HG03175 (cell line): ENCODE results near the gene PSPC1.
"Not testable (repeated sequence)": the region's sequence is repeated elsewhere in the genome, so short reads cannot be mapped to it uniquely, and the experiment has no call there.

Experiments used
- ATAC-seq: cut with Tn5 transposase; IDR thresholded peaks from one replicate; pipeline ENCODE4 v1.9.1; 2021; ENCODE audit warnings: mild to moderate bottlenecking, moderate library complexity; ENCODE audit not compliant: unreplicated experiment

The PSPC1 gene

DNA sequence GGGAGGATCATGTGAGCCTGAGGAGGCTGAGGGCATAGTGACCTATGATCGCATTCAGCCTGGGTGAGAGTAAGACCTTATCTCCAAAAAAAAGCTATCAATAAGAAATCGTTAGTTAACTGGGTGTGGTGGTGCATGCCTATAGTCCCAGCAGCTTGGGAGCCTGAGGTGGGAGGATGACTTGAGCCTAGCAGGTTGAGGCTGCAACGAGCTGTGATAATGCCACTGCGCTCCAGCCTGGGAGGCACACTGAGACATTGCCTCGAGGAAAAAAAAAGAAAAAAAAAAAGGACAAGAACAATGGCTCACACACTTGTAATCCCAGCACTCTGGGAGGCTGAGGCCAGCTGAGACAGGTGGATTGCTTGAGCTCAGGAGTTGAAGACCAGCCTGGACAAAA lies 16.2 kb downstream of the PSPC1 start:
- ATAC-seq = no peak

DNA sequence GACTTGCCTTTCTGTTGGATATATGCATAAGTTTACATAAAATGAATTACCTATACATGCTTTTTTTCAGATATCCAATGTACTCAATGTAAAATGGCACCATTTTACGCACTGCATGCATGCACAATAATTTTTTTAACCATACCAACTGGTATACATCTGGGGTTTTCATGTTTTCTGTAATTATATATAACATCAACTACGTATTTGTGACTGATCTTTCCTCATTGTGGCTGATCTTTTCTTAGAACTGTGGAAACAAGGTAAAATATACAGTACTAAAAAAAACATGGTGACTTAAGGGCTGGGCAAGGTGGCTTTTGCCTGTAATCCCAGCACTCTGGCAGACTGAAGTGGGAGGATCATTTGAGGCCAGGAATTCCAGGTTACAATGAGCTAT lies 18.5 kb downstream of the PSPC1 start:
- no peak for ATAC-seq

DNA sequence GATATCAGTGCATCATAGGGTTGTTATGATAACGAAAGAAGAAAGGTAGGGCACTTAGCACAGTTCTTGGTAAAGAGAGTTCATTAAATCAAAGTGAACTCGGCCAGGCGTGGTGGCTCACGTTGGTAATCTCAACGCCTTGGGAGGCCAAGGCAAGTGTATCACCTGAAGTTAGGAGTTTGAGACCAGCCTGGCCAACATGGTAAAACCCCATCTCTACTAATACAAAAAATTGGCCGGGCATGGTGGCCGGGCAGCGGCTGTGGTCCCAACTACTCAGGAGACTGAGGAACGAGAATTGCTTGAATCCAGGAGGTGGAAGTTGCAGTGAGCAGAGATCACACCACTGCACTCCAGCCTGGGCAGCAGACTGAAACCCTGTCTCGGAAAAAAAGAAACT lies 19.1 kb downstream of the PSPC1 start:
- no peak for ATAC-seq

DNA sequence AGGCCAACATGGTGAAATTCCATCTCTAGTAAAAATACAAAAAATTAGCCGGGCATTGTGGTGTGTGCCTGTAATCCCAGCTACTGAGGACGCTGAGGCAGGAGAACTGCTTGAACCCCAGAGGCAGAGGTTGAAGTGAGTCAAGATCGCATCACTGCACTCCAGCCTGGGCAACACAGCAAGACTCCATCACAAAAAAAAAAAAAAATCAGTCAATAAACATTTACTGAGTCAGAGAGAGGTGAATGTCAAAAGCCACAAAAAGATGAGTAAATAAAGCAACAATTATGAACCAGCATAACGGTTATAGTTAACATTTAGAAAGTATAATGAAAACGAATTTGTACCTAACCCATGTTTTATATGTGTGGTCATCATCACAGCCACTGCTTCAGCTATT lies 23.1 kb downstream of the PSPC1 start:
- no peak for ATAC-seq

- no peak for ATAC-seq
Measured at GRCh38 chr13:19742643-19743042, 40.1 kb downstream of the PSPC1 start.

DNA sequence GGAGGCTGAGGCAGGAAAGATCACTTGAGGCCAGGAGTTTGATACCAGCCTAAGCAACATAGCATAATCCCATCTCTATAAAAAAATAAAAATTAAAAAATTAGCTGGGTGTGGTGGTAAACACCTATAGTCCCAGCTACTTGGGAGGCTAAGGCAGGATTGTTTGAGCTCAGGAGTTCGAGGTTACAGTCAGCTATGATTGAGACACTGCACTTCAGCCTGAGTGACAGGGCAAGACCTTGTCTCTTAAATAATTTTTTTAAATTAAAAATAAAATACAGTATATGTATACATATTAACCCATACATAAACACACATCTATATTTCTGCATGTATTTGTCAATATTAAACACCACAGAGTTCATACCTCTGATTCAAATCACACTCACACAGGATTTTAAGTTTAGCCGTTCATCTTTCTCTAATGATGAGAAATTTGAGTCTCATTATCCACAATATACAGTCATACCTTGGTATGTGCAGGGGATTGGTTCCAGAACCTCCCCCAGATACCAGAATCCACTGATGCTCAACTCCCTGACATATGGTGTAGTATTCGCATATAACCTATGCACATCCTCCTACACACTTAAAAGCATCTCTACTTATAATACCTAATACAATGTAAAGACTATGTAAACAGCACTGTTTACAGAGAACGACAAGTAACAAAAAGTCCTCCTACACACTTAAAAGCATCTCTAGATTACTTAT lies 44.7 kb downstream of the PSPC1 start:
- ATAC-seq = no peak

GRCh38 chr13:19726611-19727010 lies 56.1 kb downstream of the PSPC1 start:
- ATAC-seq = no peak

DNA sequence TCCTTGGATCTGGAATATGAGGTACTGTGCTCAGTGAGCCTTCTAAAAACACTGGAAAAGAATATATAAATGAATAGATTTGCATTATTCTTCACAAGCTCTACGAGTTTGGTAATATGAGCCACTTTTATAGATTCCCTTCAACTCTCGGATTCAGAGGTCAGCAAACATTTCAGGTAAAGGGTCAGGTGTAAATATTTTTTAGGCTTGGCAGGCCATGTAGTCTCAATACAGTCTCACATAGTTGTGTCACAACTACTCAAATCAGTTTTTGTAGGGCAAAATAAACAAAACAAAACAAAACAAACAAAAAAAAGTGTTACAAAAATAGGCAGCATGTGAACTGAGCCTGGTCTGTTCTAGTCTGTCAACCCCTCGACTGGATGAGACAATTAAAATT lies 57.4 kb downstream of the PSPC1 start:
- ATAC-seq = no peak

DNA sequence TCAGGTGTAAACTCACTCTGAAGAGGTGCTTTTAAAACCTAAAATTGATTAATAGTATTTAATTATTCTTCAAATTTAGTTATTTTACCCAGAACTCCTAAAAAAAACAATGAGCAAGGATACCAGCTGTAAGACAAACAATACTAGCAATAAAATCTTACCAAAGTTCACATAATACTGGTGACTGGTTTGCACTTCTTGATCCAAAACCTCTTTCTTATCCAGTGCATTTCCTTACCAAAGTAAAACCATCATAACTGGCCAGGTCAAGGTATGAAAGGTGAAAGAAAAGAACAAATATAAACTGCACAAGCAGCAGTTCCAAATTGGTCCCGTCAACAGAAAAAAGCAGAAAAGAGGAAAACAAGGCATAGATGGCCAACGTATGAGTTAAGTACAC lies 62.7 kb downstream of the PSPC1 start:
- no peak for ATAC-seq

DNA sequence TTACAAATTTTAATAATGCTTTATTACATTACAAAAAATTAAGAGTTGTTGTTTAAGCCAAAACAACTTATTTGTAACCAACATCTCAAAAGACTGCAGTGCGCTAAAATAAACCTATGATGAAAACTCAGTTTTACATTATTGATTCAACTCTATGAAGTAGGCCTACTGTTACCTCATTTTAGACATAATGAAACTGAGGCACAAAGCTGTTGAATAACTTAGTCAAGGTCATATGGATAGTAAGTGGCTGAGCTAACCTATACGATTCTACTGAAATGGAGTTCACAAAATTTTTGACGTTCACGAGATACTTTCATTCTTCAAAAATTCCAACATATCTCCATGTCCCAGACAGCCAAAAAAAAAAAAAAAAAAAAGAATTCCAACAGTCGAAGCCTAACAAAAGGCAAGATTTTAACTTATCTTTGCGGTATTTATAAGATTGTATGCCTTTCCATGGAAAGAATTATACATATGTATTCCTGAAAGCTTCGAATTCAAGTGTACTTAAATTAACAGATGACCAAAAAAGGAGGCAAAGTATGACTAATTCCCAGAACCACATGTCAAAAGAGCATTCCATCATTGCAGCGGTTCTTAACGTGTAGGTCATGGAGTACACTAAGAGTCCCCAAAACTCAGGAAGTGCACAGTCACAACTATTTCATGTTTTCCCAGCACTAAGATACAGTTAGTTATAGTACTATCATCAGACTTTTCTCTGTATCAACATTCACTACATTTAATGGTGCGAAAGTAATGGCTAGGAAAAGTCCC lies 69.4 kb downstream of the PSPC1 start:
- no peak for ATAC-seq

- ATAC-seq = not testable (repeated sequence)
Measured at GRCh38 chr13:19709782-19710181, 73.0 kb downstream of the PSPC1 start.

DNA sequence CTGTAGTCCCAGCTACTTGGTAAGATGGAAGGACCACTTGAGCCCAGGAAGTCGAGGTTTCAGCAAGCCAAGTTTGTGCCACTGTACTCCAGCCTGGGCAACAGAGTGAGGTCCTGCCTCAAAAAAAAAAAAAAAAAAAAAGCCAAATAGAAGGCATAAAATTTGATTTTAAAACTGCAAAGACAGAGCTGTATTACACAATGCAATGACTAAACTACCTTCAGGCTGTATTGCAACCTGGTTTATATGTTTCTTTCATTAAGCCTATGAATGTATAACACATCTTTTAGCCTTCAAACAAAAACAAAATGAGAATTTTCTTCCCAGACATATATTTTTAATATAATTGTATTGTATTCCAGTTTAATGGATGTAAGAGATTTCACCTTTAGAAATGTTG lies 73.7 kb downstream of the PSPC1 start:
- ATAC-seq = not testable (repeated sequence)

GRCh38 chr13:19704256-19704655 lies 78.5 kb downstream of the PSPC1 start:
- ATAC-seq = not testable (repeated sequence)

- not testable (repeated sequence) for ATAC-seq
Measured at GRCh38 chr13:19701619-19702018, 81.1 kb downstream of the PSPC1 start.

DNA sequence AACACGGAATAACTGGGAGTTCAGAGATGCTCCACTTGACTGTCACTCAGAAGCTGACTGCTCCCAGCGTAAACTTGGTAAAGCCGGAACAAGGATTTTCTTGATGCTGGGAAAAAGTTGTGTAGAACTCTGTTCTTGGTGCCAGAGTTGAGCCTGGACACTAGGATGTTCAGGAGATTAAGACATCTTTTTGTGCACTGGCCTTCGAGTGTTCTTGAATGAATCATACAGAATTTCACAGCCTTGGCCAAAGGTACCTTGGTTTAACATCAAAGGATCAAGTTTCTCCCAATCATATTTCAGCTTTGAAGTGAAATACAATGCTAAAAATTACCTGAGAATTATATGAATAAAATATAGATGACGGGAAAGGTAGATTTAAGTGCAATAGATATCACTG lies 81.8 kb downstream of the PSPC1 start:
- ATAC-seq = not testable (repeated sequence)

- no peak for ATAC-seq
Measured at GRCh38 chr13:19695829-19696228, 86.9 kb downstream of the PSPC1 start.

- ATAC-seq = no peak
Measured at GRCh38 chr13:19695428-19695827, 87.3 kb downstream of the PSPC1 start.

DNA sequence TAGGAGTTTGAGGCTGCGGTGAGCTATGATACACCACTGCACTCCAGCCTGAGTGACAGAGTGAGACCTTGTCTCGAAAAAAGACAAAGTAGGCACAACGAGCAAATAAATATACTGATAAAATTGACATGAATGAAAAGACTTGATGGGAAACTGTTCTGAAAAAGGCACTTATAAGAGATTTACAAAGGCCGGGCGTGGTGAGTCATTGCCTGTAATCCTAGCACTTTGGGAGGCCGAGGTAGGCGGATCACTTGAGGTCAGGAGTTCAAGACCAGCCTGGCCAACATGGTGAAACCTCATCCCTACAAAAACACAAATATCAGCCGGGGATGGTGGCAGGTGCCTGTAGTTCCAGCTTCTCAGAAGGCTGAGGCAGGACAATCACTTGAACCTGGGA lies 91.3 kb downstream of the PSPC1 start:
- not testable (repeated sequence) for ATAC-seq

- no peak for ATAC-seq
Measured at GRCh38 chr13:19685437-19685836, 97.3 kb downstream of the PSPC1 start.

DNA sequence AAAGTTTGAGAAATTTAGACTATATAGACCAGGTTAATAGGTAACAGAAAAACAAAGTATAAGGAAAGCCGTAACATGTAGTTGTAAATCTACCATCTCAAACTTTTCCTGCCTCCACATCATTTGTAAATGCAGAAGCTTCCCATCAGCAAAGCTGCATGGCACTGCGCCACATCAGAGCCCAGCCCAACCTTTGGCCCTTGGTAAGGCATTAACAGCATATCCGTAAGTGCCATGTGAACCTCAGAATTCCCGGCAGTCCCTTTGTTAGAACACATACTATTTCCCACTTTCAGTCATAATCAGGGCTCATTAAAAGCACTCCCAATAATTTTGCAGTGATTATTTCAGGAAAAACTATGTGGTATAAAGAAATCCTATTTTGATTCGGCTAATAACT lies 97.7 kb downstream of the PSPC1 start:
- no peak for ATAC-seq

DNA sequence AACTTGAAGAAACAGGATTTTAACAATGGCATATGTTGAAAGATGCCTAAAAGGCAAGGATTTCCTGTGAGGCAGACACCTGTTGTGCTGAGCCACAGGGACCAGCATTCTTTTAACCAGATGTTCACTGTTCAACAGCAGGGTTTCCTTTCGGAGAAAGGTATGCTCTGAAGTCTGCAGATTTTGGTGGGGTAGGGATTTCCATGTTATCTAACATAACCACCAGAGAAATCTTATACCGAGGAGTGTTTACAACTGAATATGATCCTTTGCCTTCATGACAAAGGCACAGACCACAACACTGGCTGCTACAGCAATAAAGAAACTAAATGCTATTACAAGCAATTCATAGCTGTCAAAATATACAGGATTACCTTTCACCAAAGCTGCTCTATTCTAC lies 101.2 kb downstream of the PSPC1 start:
- ATAC-seq = no peak

DNA sequence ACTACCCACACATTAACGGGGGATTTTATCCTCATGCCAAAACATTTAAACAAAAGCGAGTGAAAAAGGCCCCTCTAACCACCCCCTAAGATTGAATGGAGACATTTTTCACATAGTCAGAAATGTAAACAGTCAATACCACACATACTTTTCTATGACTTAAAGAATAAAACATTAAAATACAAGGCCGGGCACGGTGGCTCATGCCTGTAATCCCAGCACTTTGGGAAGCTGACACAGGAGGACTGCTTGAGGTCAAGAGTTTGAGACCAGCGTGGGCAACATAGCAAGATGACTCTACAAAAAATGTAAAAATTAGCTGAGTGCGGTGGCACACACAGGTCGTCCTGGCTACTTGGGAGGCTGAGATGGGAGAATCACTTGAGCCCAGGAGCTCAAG lies 102.0 kb downstream of the PSPC1 start:
- no peak for ATAC-seq
